K562 (cell line): ENCODE data around the gene MRAP2. TPM values are rescaled to one million over a fixed set of nuclear protein-coding genes. Genes with fewer than 3 reads are reported as not detected.
"Not testable (repeated sequence)": the region's sequence is repeated elsewhere in the genome, so short reads cannot be mapped to it uniquely, and the experiment has no call there.

Experiments
- ATAC-seq: fragments of 200-7000 bp; cut with Tn5 transposase; 3 replicates; pipeline ENCODE4 v1.9.1; 2020; ENCODE audit warnings: moderate library complexity
- BruUV-seq: library from RNA; stranded (reverse); fragments of 400-500 nt; replicated peaks from 2 replicates; lab custom pipeline; 2021; lab: Mats Ljungman, UMichigan
- CTCF ChIA-PET: fragments of 300-600 bp; formaldehyde crosslinking; extraction: SDS; loops from one replicate; lab custom pipeline; 2021; ENCODE audit warnings: low intra/inter-chr PET ratio; lab: Yijun Ruan, JAX
- POLR2A ChIA-PET: fragments of 300-600, 350-650 bp; sonication (Branson Sonifier 250); formaldehyde crosslinking; extraction: SDS; loops from one replicate; lab custom pipeline; 2021; ENCODE audit warnings: antibody characterized with exemption, inconsistent platforms; lab: Yijun Ruan, JAX
- DNase-seq, 4 experiments: peaks; one replicate each; pipeline versions ENCODE4 v3.0.0 to v3.0.0-alpha.2; 2011 to 2018; ENCODE audit warnings: low spot score in 3 of 4, mixed read lengths in 3 of 4; ENCODE audit errors: extremely low read depth in 1 of 4
- FAIRE-seq: peaks from 2 replicates; lab custom pipeline; 2011; peaks lifted over from hg19 to GRCh38; lab: Jason Lieb, UNC
- H2AFZ ChIP-seq: 2 replicates; pipeline ENCODE4 v1.6.0; 2011; ENCODE audit warnings: low read depth, low read length, control low read depth, inconsistent platforms
- H3K27ac ChIP-seq: fragments of 200-600 bp; 3 replicates; pipeline ENCODE4 v1.8.0; 2011; ENCODE audit warnings: low read depth, mild to moderate bottlenecking, control low read depth, inconsistent platforms, low read length, moderate library complexity, mixed read lengths; ENCODE audit errors: extremely low read depth
- H3K27me3 ChIP-seq, 2 experiments: fragments of 300-600 bp in 1 of 2; 2 replicates in 1 of 2; 3 replicates in 1 of 2; pipeline versions ENCODE4 v1.6.0 to v1.8.0; 2011; ENCODE audit warnings: inconsistent platforms in 2 of 2, low read length in 2 of 2, mild to moderate bottlenecking in 1 of 2, mixed read lengths in 1 of 2, moderate library complexity in 1 of 2; ENCODE audit not compliant: control insufficient read depth in 2 of 2, insufficient read depth in 2 of 2
- H3K36me3 ChIP-seq: fragments of 300-600 bp; 3 replicates; pipeline ENCODE4 v1.8.0; 2011; ENCODE audit warnings: mild to moderate bottlenecking, low read length, inconsistent platforms; ENCODE audit not compliant: control insufficient read depth, insufficient read depth
- H3K4me1 ChIP-seq, 2 experiments: fragments of 200-600 bp in 1 of 2; replicated peaks in 1 of 2; 2 replicates in 1 of 2; 3 replicates in 1 of 2; pipeline versions ENCODE4 v1.5.1 to v1.8.0; 2011; ENCODE audit warnings: inconsistent platforms in 2 of 2, low read length in 2 of 2, mild to moderate bottlenecking in 1 of 2, mixed read lengths in 1 of 2, moderate library complexity in 1 of 2; ENCODE audit not compliant: control insufficient read depth in 2 of 2, insufficient read depth in 2 of 2
- H3K4me2 ChIP-seq: 2 replicates; pipeline ENCODE4 v1.6.1; 2011; ENCODE audit warnings: low read length, control low read depth, inconsistent platforms, mixed read lengths; ENCODE audit not compliant: insufficient read depth
- H3K4me3 ChIP-seq: fragments of 200-600 bp; sonication (generic), shearing (Covaris generic); 2 replicates; pipeline ENCODE4 v1.5.1; 2016; ENCODE audit warnings: control low read depth, inconsistent platforms
- H3K79me2 ChIP-seq: fragments of 200-600 bp; 3 replicates; pipeline ENCODE4 v1.8.0; 2011; ENCODE audit warnings: low read length, inconsistent platforms; ENCODE audit not compliant: control insufficient read depth, insufficient read depth
- H3K9ac ChIP-seq, 2 experiments: 2 replicates each; pipeline versions ENCODE4 v1.6.0 to v1.6.1; 2011; ENCODE audit warnings: low read depth in 2 of 2, low read length in 2 of 2, control low read depth in 1 of 2, inconsistent platforms in 1 of 2, mild to moderate bottlenecking in 1 of 2, mixed read lengths in 1 of 2; ENCODE audit not compliant: insufficient read depth in 1 of 2
- H3K9me1 ChIP-seq: one replicate; pipeline ENCODE4 v1.6.0; 2011; ENCODE audit warnings: inconsistent platforms, mild to moderate bottlenecking, low read length, moderate library complexity; ENCODE audit not compliant: control insufficient read depth, insufficient read depth
- H3K9me3 ChIP-seq: replicated peaks from 2 replicates; pipeline ENCODE4 v1.5.1; 2011; ENCODE audit warnings: low read depth, low read length, inconsistent platforms; ENCODE audit not compliant: control insufficient read depth, insufficient read depth
- H4K20me1 ChIP-seq: replicated peaks from 2 replicates; pipeline ENCODE4 v1.6.1; 2011; ENCODE audit warnings: low read length, inconsistent platforms, mixed read lengths; ENCODE audit not compliant: control insufficient read depth, insufficient read depth
- ARID1B ChIP-seq: fragments of 450-650 bp; IDR thresholded peaks from 2 replicates; pipeline ENCODE4 v1.6.1; 2016; ENCODE audit warnings: antibody characterized with exemption, mild to moderate bottlenecking, inconsistent platforms
- ATF3 ChIP-seq, 2 experiments: fragments of 450-650 bp in 1 of 2; sonication (generic) in 1 of 2; formaldehyde crosslinking in 1 of 2; IDR thresholded peaks in 1 of 2; conservative IDR thresholded peaks in 1 of 2; 2 replicates each; pipeline versions ENCODE4 v1.6.1 to v1.8.1; 2016 to 2023; ENCODE audit warnings: mild to moderate bottlenecking in 2 of 2, moderate library complexity in 2 of 2, inconsistent platforms in 1 of 2, missing genetic modification reagents in 1 of 2
- CBFA2T3 ChIP-seq: fragments of 450-650 bp; IDR thresholded peaks from 2 replicates; pipeline ENCODE4 v1.6.1; 2017
- CEBPG ChIP-seq, 3 experiments: fragments of 200-800 bp in 1 of 3; sonication (Bioruptor generic) in 1 of 3; sonication (generic) in 1 of 3; formaldehyde crosslinking in 1 of 3; IDR thresholded peaks in 2 of 3; conservative IDR thresholded peaks in 1 of 3; 2 replicates each; pipeline versions ENCODE4 v1.6.1 to v1.8.0; 2016 to 2022; ENCODE audit warnings: missing compliant biosample characterization in 2 of 3, missing genetic modification characterization in 2 of 3, mild to moderate bottlenecking in 1 of 3, missing genetic modification reagents in 1 of 3
- FOSL1 ChIP-seq: fragments of 200-800 bp; sonication (Bioruptor generic); conservative IDR thresholded peaks from 2 replicates; pipeline ENCODE4 v1.6.1; 2016; ENCODE audit warnings: missing genetic modification characterization, missing compliant biosample characterization
- FOXA3 ChIP-seq, 2 experiments: fragments of 450-650 bp in 1 of 2; sonication (generic) in 1 of 2; formaldehyde crosslinking; IDR thresholded peaks in 1 of 2; conservative IDR thresholded peaks in 1 of 2; 2 replicates each; pipeline versions ENCODE4 v1.4.0 to v1.8.0; 2020 to 2022; ENCODE audit warnings: mild to moderate bottlenecking in 2 of 2, missing genetic modification reagents in 1 of 2
- JUN ChIP-seq, 2 experiments: sonication (generic) in 1 of 2; formaldehyde crosslinking in 1 of 2; IDR thresholded peaks; 2 replicates each; pipeline versions ENCODE4 v1.6.1 to v1.8.0; 2012 to 2022; ENCODE audit warnings: borderline replicate concordance in 2 of 2, mild to moderate bottlenecking in 2 of 2, improper control_type of control experiment in 1 of 2, low read depth in 1 of 2, low read length in 1 of 2, missing genetic modification reagents in 1 of 2
- JUND ChIP-seq, 2 experiments: IDR thresholded peaks; 2 replicates in 1 of 2; 3 replicates in 1 of 2; pipeline ENCODE4 v1.6.1; 2011; ENCODE audit warnings: borderline replicate concordance in 2 of 2, low read depth in 2 of 2, low read length in 2 of 2, improper control_type of control experiment in 1 of 2, missing biosample characterization in 1 of 2, missing genetic modification characterization in 1 of 2, missing genetic modification reagents in 1 of 2
- SOX6 ChIP-seq: fragments of 450-650 bp; IDR thresholded peaks from 2 replicates; pipeline ENCODE4 v1.6.1; 2014; ENCODE audit warnings: mild to moderate bottlenecking
- TRIM24 ChIP-seq, 2 experiments: fragments of 450-650 bp; IDR thresholded peaks; 2 replicates each; pipeline ENCODE4 v1.6.1; 2016
- ZNF175 ChIP-seq: fragments of 200-800 bp; sonication (Bioruptor generic); IDR thresholded peaks from 2 replicates; pipeline ENCODE4 v1.6.1; 2016; ENCODE audit warnings: low read depth, mild to moderate bottlenecking, missing genetic modification characterization, missing compliant biosample characterization
- ZNF431 ChIP-seq: sonication (generic); formaldehyde crosslinking; IDR thresholded peaks from 2 replicates; pipeline ENCODE4 v1.8.0; 2022; ENCODE audit warnings: mild to moderate bottlenecking, missing genetic modification reagents
- ZNF584 ChIP-seq: fragments of 200-800 bp; sonication (Bioruptor generic); IDR thresholded peaks from 2 replicates; pipeline ENCODE4 v1.6.1; 2016; ENCODE audit warnings: low read depth, mild to moderate bottlenecking, missing genetic modification characterization, missing compliant biosample characterization
- ZNF639 ChIP-seq, 2 experiments: fragments of 200-800 bp in 1 of 2; sonication (Bioruptor generic) in 1 of 2; sonication (generic) in 1 of 2; formaldehyde crosslinking in 1 of 2; IDR thresholded peaks in 1 of 2; conservative IDR thresholded peaks in 1 of 2; 2 replicates each; pipeline versions ENCODE4 v1.5.0 to v1.6.1; 2016 to 2020; ENCODE audit warnings: missing compliant biosample characterization in 1 of 2, missing genetic modification characterization in 1 of 2, missing genetic modification reagents in 1 of 2
- WGBS: fragments of 100-300 bp; shearing (Covaris generic); methylation state at CpG from one replicate; pipeline ENCODE4 v1.1.6; 2016; ENCODE audit warnings: low coverage, mixed read lengths; ENCODE audit not compliant: insufficient coverage; ENCODE audit errors: missing lambda C conversion rate; 5-methylcytosine and 5-hydroxymethylcytosine counted together
- in situ Hi-C: fragments of 300-500 bp; cut with MboI; formaldehyde crosslinking; loops from 4 replicates; pipeline ENCODE4 v1.15.0; 2018; ENCODE audit warnings: inconsistent platforms, mixed read lengths
- intact Hi-C: fragments of 100-400 bp; cut with micrococcal nuclease; formaldehyde crosslinking; loops from 2 replicates; pipeline ENCODE4 v1.14.2; 2022
- polyA plus RNA-seq, 8 experiments: library from polyadenylated mRNA; depleted of rRNA in 4 of 8; stranded (reverse) in 5 of 8; unstranded in 3 of 8; fragments of >200 nt; fragmentation: Nextera tagmentation in 2 of 8; fragmentation: Illumina TruSeq in 1 of 8; extraction: Ambion mirVana in 2 of 8; extraction: Trizol in 1 of 8; gene quantifications; 2 replicates each; pipeline versions ENCODE4 v1.2.1 to v1.2.3, GENCODE V29; 2011 to 2014; ENCODE audit warnings: inconsistent platforms in 1 of 8, missing spikeins in 1 of 8
- total RNA-seq, 7 experiments: library from RNA; depleted of rRNA in 6 of 7; stranded (reverse); fragments of >200 nt in 6 of 7; fragmentation: Illumina TruSeq in 2 of 7; extraction: Trizol in 2 of 7; gene quantifications; 2 replicates each; pipeline versions ENCODE4 v1.2.1 to v1.2.3, GENCODE V29; 2011 to 2021; ENCODE audit warnings: low replicate concordance in 1 of 7

MRAP2 gene
- total and polyA plus RNA-seq, 9 of the 15 experiments (the other 6 are each of a cell fraction or from before 2014, with no cell fraction given) = 5.9 to 38.9 (median 9.3) TPM

- H3K4me2 ChIP-seq; BruUV-seq; H4K20me1 ChIP-seq; H3K9ac ChIP-seq; H2AFZ ChIP-seq; H3K27ac ChIP-seq; in situ Hi-C loops; POLR2A ChIA-PET; H3K36me3 ChIP-seq; intact Hi-C loops; CTCF ChIA-PET; H3K4me1 ChIP-seq; H3K9me3 ChIP-seq; H3K27me3 ChIP-seq; H3K9me1 ChIP-seq; TF ChIP-seq CEBPG (CRISPR knock-in tag; IDR thresholded peaks at IDR 0.05); ATF3 (CRISPR knock-in tag; conservative IDR thresholded peaks at IDR 0.05); JUN (CRISPR knock-in tag; IDR thresholded peaks at IDR 0.05; ENCODE audit: borderline replicate concordance): not testable (repeated sequence)
- TF ChIP-seq ZNF639 (CRISPR knock-in tag; conservative IDR thresholded peaks at IDR 0.05 in 1 of 2, IDR thresholded peaks at IDR 0.05 in 1 of 2) = 0 out of 4 replicates have a peak, but pooled peaks of 1 of the 2 experiments have one; percentile 13
- 0 out of 2 replicates have a peak, but pooled peaks have one; percentile 27 for TF ChIP-seq ZNF584 (CRISPR knock-in tag)
- 0 out of 4 replicates have a peak, but pooled peaks of 1 of the 2 experiments have one; percentile 26 for TF ChIP-seq CEBPG (tag; conservative IDR thresholded peaks at IDR 0.05 in 1 of 2, IDR thresholded peaks at IDR 0.05 in 1 of 2)
- TF ChIP-seq JUND (IDR thresholded peaks at IDR 0.05; ENCODE audit: borderline replicate concordance, low read depth, low read length) = peak; percentile 36; the same call in 1 of the 2 replicates
- TF ChIP-seq JUND (tag; IDR thresholded peaks at IDR 0.05; ENCODE audit: borderline replicate concordance, low read depth, low read length) = peak; percentile 45; the same call in 1 of the 3 replicates
- peak; percentile 98 for TF ChIP-seq ZNF431 (CRISPR knock-in tag)
- TF ChIP-seq CBFA2T3 = 0 out of 2 replicates have a peak, but pooled peaks have one; percentile 5
- peak; percentile 41; the same call in 1 of the 2 replicates for TF ChIP-seq ARID1B
- peak; percentile 74 for TF ChIP-seq ATF3 (IDR thresholded peaks at IDR 0.05)
- TF ChIP-seq FOSL1 = peak; percentile 89
- peak; percentile 66; the same call in 1 of the 2 replicates for TF ChIP-seq JUN (IDR thresholded peaks at IDR 0.05; ENCODE audit: borderline replicate concordance, low read depth, low read length)
- 0 out of 2 replicates have a peak, but pooled peaks have one; percentile 22 for TF ChIP-seq SOX6
- TF ChIP-seq FOXA3 (CRISPR knock-in tag; conservative IDR thresholded peaks at IDR 0.05 in 1 of 2, IDR thresholded peaks at IDR 0.05 in 1 of 2) = peak in 1 of 2 experiments; percentile 78; a peak in 2 of 4 replicates
- TF ChIP-seq TRIM24 (IDR thresholded peaks at IDR 0.05) = peak in 1 of 2 experiments; percentile 26; a peak in 2 of 4 replicates
- 0 out of 2 replicates have a peak, but pooled peaks have one; percentile 46 for TF ChIP-seq ZNF175 (CRISPR knock-in tag)
- TF ChIP-seq, all 486 proteins: peak for 14; not testable (repeated sequence) for 472
- DNase-seq, H3K79me2 ChIP-seq, H3K4me3 ChIP-seq, ATAC-seq, FAIRE-seq: not testable (repeated sequence)
- WGBS = 21% methylated on average over 2 of the region's 3 CpGs
Observed at GRCh38 chr6:84105215-84105924, 71.8 kb downstream of the MRAP2 start.
